Neural cell (in vitro differentiated cells): ENCODE measurements around the gene CHTF8. TPM values are rescaled to one million over a fixed set of nuclear protein-coding genes. Genes with fewer than 3 reads are reported as not detected.
A peak's percentile ranks its signal among the peaks of the same experiment; 100 is the strongest.

Source experiments
- H2AFZ ChIP-seq: fragments of 200-600, 300-800 bp; sonication (generic), shearing (Covaris generic); 2 replicates; pipeline ENCODE4 v1.6.0; 2014; ENCODE audit warnings: low read depth, mild to moderate bottlenecking, antibody characterized with exemption, low read length, moderate library complexity
- H3F3A ChIP-seq: fragments of 200-600 bp; shearing (Covaris generic); 2 replicates; pipeline ENCODE4 v1.6.1; 2016; ENCODE audit warnings: mild to moderate bottlenecking, moderate library complexity, mixed read lengths, antibody characterized with exemption, low read length; ENCODE audit not compliant: insufficient read depth, poor library complexity, severe bottlenecking
- H3K27ac ChIP-seq: fragments of 200-600, 300-800 bp; sonication (generic), shearing (Covaris generic); 2 replicates; pipeline ENCODE4 v1.5.1; 2014; ENCODE audit warnings: mild to moderate bottlenecking, low read length, moderate library complexity
- H3K27me3 ChIP-seq: fragments of 300-800, 200-600 bp; sonication (generic), shearing (Covaris generic); 2 replicates; pipeline ENCODE4 v1.6.0; 2014; ENCODE audit warnings: mild to moderate bottlenecking, low read depth, low read length, moderate library complexity; ENCODE audit not compliant: insufficient read depth
- H3K36me3 ChIP-seq: fragments of 300-800, 200-600 bp; sonication (generic), shearing (Covaris generic); 2 replicates; pipeline ENCODE4 v1.5.1; 2014; ENCODE audit warnings: mild to moderate bottlenecking, antibody characterized with exemption, low read length, moderate library complexity; ENCODE audit not compliant: insufficient read depth
- H3K4me2 ChIP-seq: fragments of 300-800, 200-600 bp; sonication (generic), shearing (Covaris generic); 2 replicates; pipeline ENCODE4 v1.6.0; 2014; ENCODE audit warnings: mild to moderate bottlenecking, low read length
- H3K4me3 ChIP-seq: fragments of 300-800, 200-600 bp; sonication (generic), shearing (Covaris generic); 2 replicates; pipeline ENCODE4 v1.5.1; 2014; ENCODE audit warnings: mild to moderate bottlenecking, low read length, moderate library complexity
- H3K79me2 ChIP-seq: fragments of 200-600 bp; shearing (Covaris generic); replicated peaks from 2 replicates; pipeline ENCODE4 v1.6.0; 2014; ENCODE audit warnings: mild to moderate bottlenecking, low read length, moderate library complexity; ENCODE audit not compliant: insufficient read depth
- H3K9ac ChIP-seq: fragments of 300-800, 200-600 bp; sonication (generic), shearing (Covaris generic); 2 replicates; pipeline ENCODE4 v1.6.1; 2016; ENCODE audit warnings: mild to moderate bottlenecking, low read length, mixed read lengths
- H3K9me2 ChIP-seq: fragments of 200-600 bp; shearing (Covaris generic); 2 replicates; pipeline ENCODE4 v1.6.1; 2016; ENCODE audit warnings: mild to moderate bottlenecking, low read length, mixed read lengths; ENCODE audit not compliant: insufficient read depth
- H3K9me3 ChIP-seq: fragments of 200-600, 300-800 bp; sonication (generic), shearing (Covaris generic); 2 replicates; pipeline ENCODE4 v1.6.1; 2016; ENCODE audit warnings: mild to moderate bottlenecking, mixed run types, low read length, moderate library complexity, mixed read lengths
- H4K20me1 ChIP-seq: fragments of 200-600 bp; shearing (Covaris generic); 2 replicates; pipeline ENCODE4 v1.6.1; 2016; ENCODE audit warnings: mild to moderate bottlenecking, mixed run types; ENCODE audit not compliant: insufficient read depth
- CTCF ChIP-seq: fragments of 450-650 bp; IDR thresholded peaks from 2 replicates; pipeline ENCODE4 v1.5.1; 2014; ENCODE audit warnings: antibody characterized with exemption, mild to moderate bottlenecking, moderate library complexity; ENCODE audit not compliant: poor library complexity, severe bottlenecking
- EP300 ChIP-seq: fragments of 450-650 bp; conservative IDR thresholded peaks from 2 replicates; pipeline ENCODE4 v1.6.1; 2014; ENCODE audit warnings: antibody characterized with exemption, mild to moderate bottlenecking, moderate library complexity; ENCODE audit not compliant: poor library complexity, severe bottlenecking
- EZH2 ChIP-seq: fragments of 200-600, 300-800 bp; shearing (Covaris generic), sonication (generic); IDR thresholded peaks from 2 replicates; pipeline ENCODE4 v1.6.1; 2014; ENCODE audit warnings: antibody characterized with exemption, low read length, borderline replicate concordance, mild to moderate bottlenecking; ENCODE audit not compliant: insufficient read depth, poor library complexity, severe bottlenecking
- MXI1 ChIP-seq: fragments of 450-650 bp; conservative IDR thresholded peaks from 2 replicates; pipeline ENCODE4 v1.6.1; 2014; ENCODE audit warnings: antibody characterized with exemption, mild to moderate bottlenecking; ENCODE audit not compliant: poor library complexity, severe bottlenecking
- POLR2AphosphoS5 ChIP-seq: IDR thresholded peaks from 2 replicates; pipeline ENCODE4 v1.6.1; 2012
- RAD21 ChIP-seq: fragments of 450-650 bp; conservative IDR thresholded peaks from 2 replicates; pipeline ENCODE4 v1.6.1; 2014; ENCODE audit warnings: antibody characterized with exemption, mild to moderate bottlenecking, moderate library complexity
- REST ChIP-seq: IDR thresholded peaks from 2 replicates; pipeline ENCODE4 v1.6.1; 2012; ENCODE audit warnings: borderline replicate concordance
- SMC3 ChIP-seq: fragments of 450-650 bp; conservative IDR thresholded peaks from 2 replicates; pipeline ENCODE4 v1.6.1; 2014; ENCODE audit warnings: antibody characterized with exemption, mild to moderate bottlenecking, moderate library complexity; ENCODE audit not compliant: poor library complexity
- TAF1 ChIP-seq: IDR thresholded peaks from 2 replicates; pipeline ENCODE4 v1.6.1; 2012; ENCODE audit warnings: low read depth
- polyA plus RNA-seq: library from polyadenylated mRNA; depleted of rRNA; stranded (reverse); fragments of >200 nt; gene quantifications from 2 replicates; pipeline ENCODE4 v1.2.3, GENCODE V29; 2014

CHTF8 gene
- polyA plus RNA-seq, 1 donor from 2014 or later = 109 TPM

- no peaks in the 10 kb centered on the region for H4K20me1 ChIP-seq
- H3K4me3 ChIP-seq = peak overlapping the region; percentile 83
- H2AFZ ChIP-seq = no peak overlapping the region
Observed at GRCh38 chr16:69133373-69133954, 1.1 kb upstream of the CHTF8 start.

GRCh38 chr16:69131839-69132423 lies 457 bp downstream of the CHTF8 start:
- Histone ChIP-seq H3K27me3 (no peaks in the 10 kb centered on the region), H3K36me3 (no peaks in the 10 kb centered on the region), H3K9me2 (no peaks in the 10 kb centered on the region), H3K27ac (peak overlapping the region; percentile 95), H3K9ac (peak overlapping the region; percentile 98), H2AFZ (peak overlapping the region; percentile 57), H3K9me3 (no peaks in the 10 kb centered on the region), H3F3A (no peaks in the 10 kb centered on the region), H3K79me2 (peaks cover 62% of the 10 kb centered on the region), H3K4me3 (peak overlapping the region; percentile 83), H4K20me1 (no peaks in the 10 kb centered on the region), H3K4me2 (peak overlapping the region; percentile 70)
- peak; percentile 50 for TF ChIP-seq REST
- peak; percentile 41 for TF ChIP-seq TAF1
- no peak for TF ChIP-seq CTCF

More at GRCh38 chr16:69133373-69133954, 1.1 kb upstream of the CHTF8 start:
- H3F3A ChIP-seq = no peaks in the 10 kb centered on the region
- H3K9me2 ChIP-seq = no peaks in the 10 kb centered on the region
- H3K9ac ChIP-seq = peak overlapping the region; percentile 98
- H3K79me2 ChIP-seq = peaks cover 63% of the 10 kb centered on the region
- H3K4me2 ChIP-seq = peak overlapping the region; percentile 71
- H3K36me3 ChIP-seq = no peaks in the 10 kb centered on the region
- no peaks in the 10 kb centered on the region for H3K9me3 ChIP-seq
- TF ChIP-seq TAF1 (no peak), RAD21 (no peak), EP300 (no peak), REST (no peak), CTCF (no peak), EZH2 (no peak), SMC3 (no peak), POLR2AphosphoS5 (no peak), MXI1 (no peak)
- H3K27me3 ChIP-seq = no peaks in the 10 kb centered on the region
- peak overlapping the region; percentile 95 for H3K27ac ChIP-seq
